ENCODE results near the gene NFXL1.

NFXL1 gene

GRCh38 chr4:47863486-47863885, 50.9 kb downstream of the NFXL1 start:
- TF ChIP-seq REST (IDR thresholded peaks at IDR 0.05; ENCODE audit: insufficient replicate concordance, low read depth) (no peak), SPI1 (IDR thresholded peaks at IDR 0.05; ENCODE audit: borderline replicate concordance, low read depth) (no peak), GABPA (IDR thresholded peaks at IDR 0.05; ENCODE audit: low read depth) (no peak), POLR2AphosphoS5 (IDR thresholded peaks at IDR 0.05; ENCODE audit: low read depth) (no peak)
- TF ChIP-seq, protein P1, sequence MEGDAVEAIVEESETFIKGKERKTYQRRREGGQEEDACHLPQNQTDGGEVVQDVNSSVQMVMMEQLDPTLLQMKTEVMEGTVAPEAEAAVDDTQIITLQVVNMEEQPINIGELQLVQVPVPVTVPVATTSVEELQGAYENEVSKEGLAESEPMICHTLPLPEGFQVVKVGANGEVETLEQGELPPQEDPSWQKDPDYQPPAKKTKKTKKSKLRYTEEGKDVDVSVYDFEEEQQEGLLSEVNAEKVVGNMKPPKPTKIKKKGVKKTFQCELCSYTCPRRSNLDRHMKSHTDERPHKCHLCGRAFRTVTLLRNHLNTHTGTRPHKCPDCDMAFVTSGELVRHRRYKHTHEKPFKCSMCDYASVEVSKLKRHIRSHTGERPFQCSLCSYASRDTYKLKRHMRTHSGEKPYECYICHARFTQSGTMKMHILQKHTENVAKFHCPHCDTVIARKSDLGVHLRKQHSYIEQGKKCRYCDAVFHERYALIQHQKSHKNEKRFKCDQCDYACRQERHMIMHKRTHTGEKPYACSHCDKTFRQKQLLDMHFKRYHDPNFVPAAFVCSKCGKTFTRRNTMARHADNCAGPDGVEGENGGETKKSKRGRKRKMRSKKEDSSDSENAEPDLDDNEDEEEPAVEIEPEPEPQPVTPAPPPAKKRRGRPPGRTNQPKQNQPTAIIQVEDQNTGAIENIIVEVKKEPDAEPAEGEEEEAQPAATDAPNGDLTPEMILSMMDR (IDR thresholded peaks at IDR 0.05; ENCODE audit: insufficient read depth, low read length), result no peak
- Histone ChIP-seq H3K27me3 (ENCODE audit: insufficient read depth, poor library complexity, severe bottlenecking) (no peaks in the 10 kb centered on the region), H3K4me3 (replicated peaks; ENCODE audit: insufficient read depth, low read length) (no peak overlapping the region), H3K27ac (replicated peaks) (no peak overlapping the region)
- DNase-seq (ENCODE audit: low read depth in 1 of 2, low spot score in 1 of 2), result no peak

DNA sequence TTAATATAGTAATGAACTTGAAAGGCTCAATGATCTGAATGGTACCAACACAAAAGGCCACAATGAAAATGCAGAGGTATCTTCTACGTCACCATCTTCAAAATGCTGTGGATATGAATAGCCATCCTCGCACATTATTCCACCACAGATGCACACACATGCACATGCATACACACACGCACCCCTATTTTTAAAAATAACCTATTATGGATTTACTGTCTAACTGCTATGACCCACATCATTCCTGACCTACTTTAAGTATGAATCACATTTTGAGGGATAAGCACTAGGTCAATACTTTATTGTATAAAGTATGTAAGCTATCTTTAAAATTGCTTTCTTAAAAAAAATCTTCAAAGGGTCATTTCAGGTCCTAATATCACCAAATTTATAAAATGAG, 52.1 kb downstream of the NFXL1 start:
- TF ChIP-seq POLR2AphosphoS5 (IDR thresholded peaks at IDR 0.05; ENCODE audit: low read depth) (no peak), GABPA (IDR thresholded peaks at IDR 0.05; ENCODE audit: low read depth) (no peak)
- no peak for DNase-seq (ENCODE audit: low read depth in 1 of 2, low spot score in 1 of 2)
- Histone ChIP-seq H3K27ac (replicated peaks) (no peak overlapping the region), H3K4me3 (replicated peaks; ENCODE audit: insufficient read depth, low read length) (no peak overlapping the region), H3K27me3 (ENCODE audit: insufficient read depth, poor library complexity, severe bottlenecking) (no peaks in the 10 kb centered on the region)

- Histone ChIP-seq H3K4me3 (replicated peaks; ENCODE audit: insufficient read depth, low read length) (no peak overlapping the region), H3K27ac (replicated peaks) (no peak overlapping the region), H3K27me3 (ENCODE audit: insufficient read depth, poor library complexity, severe bottlenecking) (no peaks in the 10 kb centered on the region)
- TF ChIP-seq SPI1 (IDR thresholded peaks at IDR 0.05; ENCODE audit: borderline replicate concordance, low read depth), result no peak
- no peak for DNase-seq (ENCODE audit: low read depth in 1 of 2, low spot score in 1 of 2)
These were observed 54.1 kb downstream of the NFXL1 start for GRCh38 chr4:47860305-47860704.

DNA sequence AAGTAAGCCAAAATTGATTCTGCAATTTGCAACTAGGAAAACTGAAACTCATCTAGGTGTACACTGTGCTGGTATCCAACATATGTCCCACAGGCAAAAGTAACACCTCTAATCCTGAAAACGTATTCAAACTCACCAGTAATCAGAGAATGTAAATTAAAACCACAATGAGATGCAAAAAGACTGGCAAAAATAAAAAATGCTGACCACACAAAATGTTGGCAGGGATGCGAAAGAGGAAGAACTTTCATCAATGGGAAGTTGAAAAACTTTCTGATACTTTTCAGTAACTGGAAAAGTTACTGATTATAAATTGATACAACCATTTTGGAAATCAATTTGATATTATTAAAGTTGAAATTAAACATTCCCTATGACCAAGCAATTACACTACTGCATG, 56.4 kb downstream of the NFXL1 start:
- Histone ChIP-seq H3K27me3 (ENCODE audit: insufficient read depth, poor library complexity, severe bottlenecking) (no peaks in the 10 kb centered on the region), H3K4me3 (replicated peaks; ENCODE audit: insufficient read depth, low read length) (no peak overlapping the region), H3K27ac (replicated peaks) (no peak overlapping the region)
- TF ChIP-seq REST (IDR thresholded peaks at IDR 0.05; ENCODE audit: insufficient replicate concordance, low read depth) (no peak), POLR2AphosphoS5 (IDR thresholded peaks at IDR 0.05; ENCODE audit: low read depth) (no peak), SPI1 (IDR thresholded peaks at IDR 0.05; ENCODE audit: borderline replicate concordance, low read depth) (no peak), GABPA (IDR thresholded peaks at IDR 0.05; ENCODE audit: low read depth) (no peak)
- TF ChIP-seq, protein P1 (IDR thresholded peaks at IDR 0.05; ENCODE audit: insufficient read depth, low read length), result no peak
- DNase-seq (ENCODE audit: low read depth in 1 of 2, low spot score in 1 of 2), result no peak

DNA sequence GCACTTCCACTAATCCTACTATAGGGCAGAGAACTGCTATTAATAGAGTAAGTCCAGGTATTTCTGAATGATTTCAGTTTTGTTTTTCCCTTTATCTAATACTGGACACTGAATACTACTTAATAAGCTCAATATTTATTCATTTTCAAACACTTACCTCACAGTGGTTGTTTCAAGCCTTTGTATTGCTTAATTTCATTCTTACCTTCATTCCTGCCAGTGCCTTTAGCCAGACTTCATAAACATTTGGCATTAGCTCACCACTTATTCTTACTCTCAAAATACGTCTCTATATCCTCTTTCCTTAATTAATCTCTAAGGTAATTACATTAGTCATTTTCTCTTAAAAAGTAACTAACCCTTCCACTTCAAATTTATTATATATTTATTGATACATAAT, 57.7 kb downstream of the NFXL1 start:
- Histone ChIP-seq H3K27ac (replicated peaks) (no peak overlapping the region), H3K27me3 (ENCODE audit: insufficient read depth, poor library complexity, severe bottlenecking) (no peaks in the 10 kb centered on the region), H3K4me3 (replicated peaks; ENCODE audit: insufficient read depth, low read length) (no peak overlapping the region)
- TF ChIP-seq REST (IDR thresholded peaks at IDR 0.05; ENCODE audit: insufficient replicate concordance, low read depth), result no peak
- no peak for DNase-seq (ENCODE audit: low read depth in 1 of 2, low spot score in 1 of 2)
